A549 (cell line): Measurements from ENCODE around the gene CREB1. TPM values are rescaled to one million over a fixed set of nuclear protein-coding genes. Genes with fewer than 3 reads are reported as not detected.

Source experiments
- ATAC-seq, 2 experiments: fragments of 200-7000 bp in 1 of 2; fragments of >200 bp in 1 of 2; cut with Nextera tagmentation in 1 of 2; cut with Tn5 transposase in 1 of 2; 3 replicates each; pipeline versions ENCODE4 v1.8.0 to v1.9.1; 2018 to 2020; ENCODE audit warnings: mild to moderate bottlenecking in 1 of 2, moderate library complexity in 1 of 2
- CTCF ChIA-PET: fragments of 300-600 bp; sonication (Branson Sonifier 250); formaldehyde crosslinking; extraction: SDS; loops from one replicate; lab custom pipeline; 2021; ENCODE audit warnings: antibody characterized with exemption, inconsistent platforms; lab: Yijun Ruan, JAX
- POLR2A ChIA-PET: fragments of 350-600 bp; formaldehyde crosslinking; extraction: SDS; loops from one replicate; lab custom pipeline; 2021; ENCODE audit warnings: antibody characterized with exemption, inconsistent platforms; lab: Yijun Ruan, JAX
- DNase-seq, 2 experiments: peaks; one replicate each; pipeline versions ENCODE4 v3.0.0 to v3.0.0-alpha.2; 2011 to 2016; ENCODE audit warnings: low read depth in 1 of 2, low spot score in 1 of 2
- FAIRE-seq: peaks from 2 replicates; lab custom pipeline; 2011; peaks lifted over from hg19 to GRCh38; lab: Jason Lieb, UNC
- H3K27ac ChIP-seq, 2 experiments: fragments of >200 bp; sonication (Bioruptor Twin); formaldehyde crosslinking; 3 replicates each; pipeline ENCODE4 v1.5.1; 2016 to 2017
- H3K4me1 ChIP-seq: fragments of >200 bp; sonication (Bioruptor Twin); formaldehyde crosslinking; 3 replicates; pipeline ENCODE4 v1.6.1; 2016
- H3K4me2 ChIP-seq: fragments of >200 bp; sonication (Bioruptor Twin); formaldehyde crosslinking; 3 replicates; pipeline ENCODE4 v1.6.1; 2016
- H3K4me3 ChIP-seq: fragments of >200 bp; sonication (Bioruptor Twin); formaldehyde crosslinking; 3 replicates; pipeline ENCODE4 v1.5.1; 2016
- H3K9me3 ChIP-seq: fragments of >200 bp; sonication (Bioruptor Twin); formaldehyde crosslinking; 3 replicates; pipeline ENCODE4 v1.6.1; 2016
- CEBPB ChIP-seq, 2 experiments: fragments of >200 bp in 1 of 2; sonication (Bioruptor Twin) in 1 of 2; formaldehyde crosslinking in 1 of 2; IDR thresholded peaks; 2 replicates each; pipeline ENCODE4 v1.6.1; 2012 to 2016
- CTCF ChIP-seq: fragments of >200 bp; sonication (Bioruptor Twin); formaldehyde crosslinking; IDR thresholded peaks from 3 replicates; pipeline ENCODE4 v1.5.1; 2016
- EP300 ChIP-seq, 2 experiments: fragments of >200 bp; sonication (Bioruptor Twin); formaldehyde crosslinking; IDR thresholded peaks; 2 replicates in 1 of 2; 3 replicates in 1 of 2; pipeline ENCODE4 v1.6.1; 2016 to 2017
- FOSB ChIP-seq: fragments of 250-450 bp; sonication (Bioruptor Pico); IDR thresholded peaks from 2 replicates; pipeline ENCODE4 v1.5.0; 2020; ENCODE audit warnings: mild to moderate bottlenecking, moderate library complexity
- FOSL2 ChIP-seq, 2 experiments: fragments of 450-650 bp in 1 of 2; fragments of >200 bp in 1 of 2; sonication (Bioruptor Twin) in 1 of 2; formaldehyde crosslinking; IDR thresholded peaks; 2 replicates each; pipeline versions ENCODE4 v1.5.0 to v1.6.1; 2016 to 2020; ENCODE audit warnings: mild to moderate bottlenecking in 1 of 2, moderate library complexity in 1 of 2
- GATA3 ChIP-seq: IDR thresholded peaks from 2 replicates; pipeline ENCODE4 v1.6.1; 2012; ENCODE audit warnings: borderline replicate concordance
- HDAC2 ChIP-seq: fragments of 200-600 bp; sonication (generic); IDR thresholded peaks from 2 replicates; pipeline ENCODE4 v1.6.1; 2016
- HOXA7 ChIP-seq: fragments of 250-450 bp; sonication (Bioruptor Pico); IDR thresholded peaks from 2 replicates; pipeline ENCODE4 v1.5.0; 2020; ENCODE audit warnings: mild to moderate bottlenecking, moderate library complexity
- HOXB13 ChIP-seq: fragments of 250-450 bp; sonication (Bioruptor Pico); IDR thresholded peaks from 2 replicates; pipeline ENCODE4 v1.5.0; 2020; ENCODE audit warnings: low read depth, mild to moderate bottlenecking, moderate library complexity
- HOXB5 ChIP-seq: fragments of 250-450 bp; sonication (Bioruptor Pico); IDR thresholded peaks from 2 replicates; pipeline ENCODE4 v1.5.0; 2020; ENCODE audit warnings: mild to moderate bottlenecking, moderate library complexity
- JUN ChIP-seq, 2 experiments: fragments of >200 bp; sonication (Bioruptor Twin); formaldehyde crosslinking; IDR thresholded peaks; 2 replicates in 1 of 2; 3 replicates in 1 of 2; pipeline ENCODE4 v1.6.1; 2016 to 2017
- JUNB ChIP-seq: fragments of >200 bp; sonication (Bioruptor Twin); formaldehyde crosslinking; IDR thresholded peaks from 2 replicates; pipeline ENCODE4 v1.6.1; 2016
- KDM1A ChIP-seq: fragments of 200-600 bp; sonication (generic); IDR thresholded peaks from 2 replicates; pipeline ENCODE4 v1.6.1; 2016; ENCODE audit warnings: low read depth, mild to moderate bottlenecking
- MAFK ChIP-seq: fragments of 450-650 bp; IDR thresholded peaks from 2 replicates; pipeline ENCODE4 v1.6.1; 2014; ENCODE audit not compliant: partially characterized antibody
- MAX ChIP-seq: IDR thresholded peaks from 2 replicates; pipeline ENCODE4 v1.6.1; 2012
- MYC ChIP-seq: IDR thresholded peaks from 2 replicates; pipeline ENCODE4 v1.6.1; 2012; ENCODE audit warnings: mild to moderate bottlenecking, inconsistent platforms, low read length, improper control_type of control experiment, borderline replicate concordance
- NFE2L2 ChIP-seq: fragments of 150-350 bp; conservative IDR thresholded peaks from 2 replicates; pipeline ENCODE4 v1.6.1; 2014; ENCODE audit warnings: low read length
- NR3C1 ChIP-seq: fragments of >200 bp; sonication (Bioruptor Twin); formaldehyde crosslinking; IDR thresholded peaks from 3 replicates; pipeline ENCODE4 v1.6.1; 2017
- POLR2A ChIP-seq: IDR thresholded peaks from 2 replicates; pipeline ENCODE4 v1.6.1; 2012; ENCODE audit warnings: mild to moderate bottlenecking, low read length
- RAD21 ChIP-seq, 2 experiments: fragments of >200 bp in 1 of 2; sonication (Bioruptor Twin) in 1 of 2; formaldehyde crosslinking in 1 of 2; IDR thresholded peaks in 1 of 2; conservative IDR thresholded peaks in 1 of 2; 2 replicates in 1 of 2; 3 replicates in 1 of 2; pipeline ENCODE4 v1.6.1; 2012 to 2018; ENCODE audit warnings: inconsistent platforms in 1 of 2
- RCOR1 ChIP-seq: fragments of 150-350 bp; IDR thresholded peaks from 2 replicates; pipeline ENCODE4 v1.6.1; 2014; ENCODE audit warnings: antibody characterized with exemption, low read length, low read depth
- SMC3 ChIP-seq: fragments of >200 bp; sonication (Bioruptor Twin); formaldehyde crosslinking; IDR thresholded peaks from 3 replicates; pipeline ENCODE4 v1.6.1; 2018; ENCODE audit warnings: inconsistent platforms
- TFCP2L1 ChIP-seq: fragments of 250-450 bp; sonication (Bioruptor Pico); IDR thresholded peaks from 2 replicates; pipeline ENCODE4 v1.5.0; 2021; ENCODE audit warnings: mild to moderate bottlenecking
- ZC3H11A ChIP-seq: fragments of 450-650 bp; IDR thresholded peaks from 2 replicates; pipeline ENCODE4 v1.6.1; 2014; ENCODE audit warnings: antibody characterized with exemption, mild to moderate bottlenecking
- ZFP36 ChIP-seq: fragments of 450-650 bp; IDR thresholded peaks from 2 replicates; pipeline ENCODE4 v1.6.1; 2014; ENCODE audit warnings: borderline replicate concordance; ENCODE audit not compliant: partially characterized antibody
- WGBS: methylation state at CpG from one replicate; pipeline ENCODE4 v1.1.6; 2017; ENCODE audit errors: missing lambda C conversion rate; 5-methylcytosine and 5-hydroxymethylcytosine counted together
- polyA plus RNA-seq, 4 experiments: library from polyadenylated mRNA; depleted of rRNA in 3 of 4; stranded (reverse); fragments of >200 nt; fragmentation: RNase III in 1 of 4; extraction: RNeasy Plus Mini Kit Qiagen cat#74134 plus additional on column Dnase treatment in 1 of 4; gene quantifications; 2 replicates in 3 of 4; 3 replicates in 1 of 4; pipeline ENCODE4 v1.2.3, GENCODE V29; 2011 to 2017
- TF ChIP-seq, protein P1 (sequence below): IDR thresholded peaks from 2 replicates; pipeline ENCODE4 v1.6.1; 2012
- TF ChIP-seq, protein P2 (sequence below): fragments of >200 bp; sonication (Bioruptor Twin); formaldehyde crosslinking; IDR thresholded peaks from 2 replicates; pipeline ENCODE4 v1.6.1; 2016

The CREB1 gene
- polyA plus RNA-seq, 2 of the 4 experiments (the other 2 are of a cell fraction): 14.3 to 42.5 TPM

DNA sequence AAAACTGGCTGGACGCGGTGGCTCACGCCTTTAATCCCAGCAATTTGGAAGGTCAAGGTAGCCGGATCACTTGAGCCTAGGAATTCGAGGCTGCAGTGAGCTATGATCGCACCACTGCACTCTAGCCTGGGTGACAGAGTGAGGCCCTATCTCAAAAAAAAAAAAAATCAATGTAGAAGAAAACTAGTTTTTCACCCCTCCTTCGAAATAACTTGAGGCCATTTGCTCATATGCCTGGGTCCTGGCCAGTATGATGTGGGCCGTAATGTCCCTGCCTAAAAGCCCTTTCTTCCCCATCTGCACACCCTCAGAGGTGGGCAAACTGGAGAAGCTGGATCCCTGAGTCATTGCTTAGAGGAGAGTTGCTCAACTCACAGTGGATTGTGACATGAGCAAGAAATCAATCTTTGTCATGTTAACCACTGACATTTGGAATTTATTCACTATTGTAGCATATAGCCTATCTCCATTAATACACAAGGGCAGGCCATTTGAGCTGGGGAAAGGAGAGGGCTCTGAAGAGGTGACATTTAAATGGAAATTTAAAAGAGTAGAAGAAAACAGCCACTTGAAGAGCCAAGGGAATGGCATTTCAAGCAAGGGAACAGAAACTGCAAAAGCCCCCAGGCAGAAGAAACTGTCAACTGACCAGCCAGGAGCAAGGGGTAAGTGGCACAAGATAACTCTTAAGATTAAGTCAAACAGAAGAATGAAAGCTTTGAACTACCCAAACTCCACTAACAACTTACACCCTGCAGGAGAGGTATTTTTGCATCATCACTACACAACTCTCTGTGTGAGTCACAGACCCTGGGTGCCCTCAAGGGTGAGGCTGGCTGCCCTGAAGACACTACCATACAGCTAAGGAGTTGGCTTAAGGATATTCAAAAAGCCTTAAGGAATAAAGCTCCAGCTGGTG lies 103.1 kb downstream of the CREB1 start:
- CTCF ChIA-PET: interaction anchor here (0.6 to 2.5 kb wide), 11 partner anchors 7 to 619 kb away, joined by 3 to 17 read pairs (median 4); partner anchors contain the start of gene METTL21A
- Histone ChIP-seq H3K4me3 (peak overlapping the region; percentile 21; the same call in 1 of the 3 replicates), H3K9me3 (no peaks in the 10 kb centered on the region), H3K4me2 (peak overlapping the region; percentile 90), H3K27ac (peak overlapping the region; percentile 89 to 94), H3K4me1 (peaks cover 53% of the 10 kb centered on the region)
- POLR2A ChIA-PET: interaction anchor here (0.9 to 2.6 kb wide), 6 partner anchors 8 to 106 kb away, joined by 4 to 30 read pairs (median 5); partner anchors contain the start of genes CCNYL1, CREB1 and METTL21A
- peak; percentile 93 to 96 for ATAC-seq
- peak; percentile 100 for TF ChIP-seq HOXB5 (CRISPR knock-in tag)
- peak; percentile 58; the same call in 1 of the 2 replicates for TF ChIP-seq GATA3
- peak; percentile 63 for TF ChIP-seq FOSL2 (IDR thresholded peaks at IDR 0.05)
- peak; percentile 84 for TF ChIP-seq FOSL2 (CRISPR knock-in tag; IDR thresholded peaks at IDR 0.05)
- TF ChIP-seq JUN (IDR thresholded peaks at IDR 0.05): peak; percentile 52 to 85; a peak in 4 of 5 replicates
- TF ChIP-seq, protein P1, sequence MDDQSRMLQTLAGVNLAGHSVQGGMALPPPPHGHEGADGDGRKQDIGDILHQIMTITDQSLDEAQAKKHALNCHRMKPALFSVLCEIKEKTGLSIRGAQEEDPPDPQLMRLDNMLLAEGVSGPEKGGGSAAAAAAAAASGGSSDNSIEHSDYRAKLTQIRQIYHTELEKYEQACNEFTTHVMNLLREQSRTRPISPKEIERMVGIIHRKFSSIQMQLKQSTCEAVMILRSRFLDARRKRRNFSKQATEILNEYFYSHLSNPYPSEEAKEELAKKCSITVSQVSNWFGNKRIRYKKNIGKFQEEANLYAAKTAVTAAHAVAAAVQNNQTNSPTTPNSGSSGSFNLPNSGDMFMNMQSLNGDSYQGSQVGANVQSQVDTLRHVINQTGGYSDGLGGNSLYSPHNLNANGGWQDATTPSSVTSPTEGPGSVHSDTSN: peak; percentile 83
- peak; percentile 7 to 58; a peak in 3 of 5 replicates for TF ChIP-seq EP300 (IDR thresholded peaks at IDR 0.05)
- peak; percentile 78 for TF ChIP-seq JUNB
- TF ChIP-seq SMC3: no peak
- no peak for TF ChIP-seq TFCP2L1 (CRISPR knock-in tag)
- TF ChIP-seq KDM1A: 0 out of 2 replicates have a peak, but pooled peaks have one; percentile 46
- TF ChIP-seq, protein P2, sequence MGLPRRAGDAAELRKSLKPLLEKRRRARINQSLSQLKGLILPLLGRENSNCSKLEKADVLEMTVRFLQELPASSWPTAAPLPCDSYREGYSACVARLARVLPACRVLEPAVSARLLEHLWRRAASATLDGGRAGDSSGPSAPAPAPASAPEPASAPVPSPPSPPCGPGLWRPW: peak; percentile 96
- TF ChIP-seq MAFK: peak; percentile 86
- TF ChIP-seq FOSB (CRISPR knock-in tag): no peak
- no peak for TF ChIP-seq CTCF
- TF ChIP-seq CEBPB (IDR thresholded peaks at IDR 0.05): peak; percentile 99 to 100
- TF ChIP-seq MAX: peak; percentile 50
- TF ChIP-seq NR3C1: no peak
- TF ChIP-seq RAD21 (conservative IDR thresholded peaks at IDR 0.05 in 1 of 2, IDR thresholded peaks at IDR 0.05 in 1 of 2): peak in 1 of 2 experiments; percentile 15; a peak in 2 of 5 replicates
- TF ChIP-seq MYC: no peak
- TF ChIP-seq HOXB13: no peak
- peak; percentile 88 for TF ChIP-seq NFE2L2
- peak; percentile 44 to 89 for DNase-seq
- 28% methylated on average over 8 of the region's 8 CpGs for WGBS
- no peak for FAIRE-seq

DNA sequence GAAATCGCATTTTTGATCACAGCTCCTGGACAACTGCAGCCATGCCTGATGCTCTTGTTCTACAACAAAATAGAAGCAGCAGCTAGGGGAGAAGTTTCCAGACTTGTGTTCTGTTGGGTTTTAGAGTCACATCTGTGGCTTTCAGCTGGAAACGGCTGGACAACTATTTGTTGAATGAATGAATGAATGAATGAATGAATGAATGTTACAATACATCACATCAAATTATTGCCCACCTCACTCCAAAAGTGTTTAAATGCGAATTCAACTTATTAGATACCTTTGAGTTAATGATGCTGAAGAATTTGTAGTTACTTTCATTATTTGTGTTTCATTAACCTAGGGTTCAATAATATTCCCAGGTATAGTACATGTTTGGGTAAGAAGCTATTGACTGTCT lies 103.9 kb downstream of the CREB1 start:
- ChIA-PET POLR2A (interaction anchor here (0.6 to 2.6 kb wide), 7 partner anchors 9 to 395 kb away, joined by 3 to 30 read pairs (median 5); partner anchors contain the start of genes CCNYL1, CREB1 and METTL21A), CTCF (interaction anchor here (0.6 to 2.5 kb wide), 11 partner anchors 8 to 620 kb away, joined by 3 to 17 read pairs (median 4); partner anchors contain the start of gene METTL21A)
- H3K4me2 ChIP-seq: peak overlapping the region; percentile 90
- TF ChIP-seq RCOR1: no peak
- TF ChIP-seq ZFP36: no peak
- TF ChIP-seq, protein P2: no peak
- TF ChIP-seq HDAC2: no peak
- TF ChIP-seq POLR2A: no peak
- TF ChIP-seq ZC3H11A: no peak
- TF ChIP-seq HOXA7: 0 out of 2 replicates have a peak, but pooled peaks have one; percentile 42
- no peak for TF ChIP-seq CEBPB (IDR thresholded peaks at IDR 0.05)
- ATAC-seq: no peak
- 45% methylated on average over 3 of the region's 3 CpGs for WGBS
- FAIRE-seq: no peak
- peaks cover 53% of the 10 kb centered on the region for H3K4me1 ChIP-seq
- H3K27ac ChIP-seq: peak overlapping the region; percentile 89 to 94
- H3K4me3 ChIP-seq: no peak overlapping the region
- H3K9me3 ChIP-seq: no peaks in the 10 kb centered on the region
- DNase-seq: no peak
